ENCODE measurements around the gene SDC4. TPM values are rescaled to one million over a fixed set of nuclear protein-coding genes. Genes with fewer than 3 reads are reported as not detected.

Gene SDC4
- total and polyA plus RNA-seq, 9 of the 15 experiments (the other 6 are each of a cell fraction or from before 2014, with no cell fraction given), result 2.1 to 10.7 (median 6.3) TPM

DNA sequence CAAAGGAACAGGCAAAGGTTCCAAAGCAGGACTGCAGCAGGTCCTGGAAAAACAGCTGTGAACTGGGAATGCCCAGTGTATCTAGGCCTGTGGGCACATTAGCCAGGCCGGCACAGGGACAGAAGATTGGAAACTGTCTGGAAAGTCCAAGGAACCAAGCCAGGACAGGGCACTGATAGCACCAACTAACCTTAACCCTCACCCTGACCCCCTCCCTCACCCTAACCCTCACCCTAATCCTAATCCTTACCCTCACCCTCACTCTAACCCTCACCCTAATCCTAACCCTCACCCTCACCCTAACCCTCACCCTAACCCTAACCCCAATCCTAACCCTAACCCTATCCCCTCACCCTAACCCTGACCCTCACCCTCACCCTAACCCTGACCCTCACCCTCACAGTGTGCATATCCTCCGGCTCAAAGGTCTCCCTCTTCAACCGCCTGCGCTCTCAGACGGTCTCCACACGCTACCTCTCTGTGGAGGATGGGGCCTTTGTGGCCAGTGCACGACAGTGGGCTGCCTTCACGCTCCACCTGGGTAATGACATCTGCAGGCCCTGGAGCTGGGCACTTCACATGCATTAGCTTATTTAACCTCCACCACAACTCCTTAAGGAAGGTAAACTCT lies 35.0 kb downstream of the SDC4 start:
- intact Hi-C loops (cut with micrococcal nuclease) (loop anchor here (10.0 kb wide), 1 partner anchor 232 kb away; the partner anchor contains the start of gene EPPIN), in situ Hi-C loops (cut with MboI) (no loop called here)
- Histone ChIP-seq H3K79me2 (ENCODE audit: control insufficient read depth, insufficient read depth, low read length) (no peaks in the 10 kb centered on the region), H3K9me1 (ENCODE audit: control insufficient read depth, insufficient read depth, low read length) (peaks cover 3% of the 10 kb centered on the region), H3K27me3 (ENCODE audit: control insufficient read depth in 2 of 2, insufficient read depth in 2 of 2, low read length in 2 of 2) (peaks cover 13 to 58% of the 10 kb centered on the region in 2 experiments; a peak in 4 of 5 replicates), H3K4me1 (replicated peaks in 1 of 2; ENCODE audit: control insufficient read depth in 2 of 2, insufficient read depth in 2 of 2, low read length in 2 of 2) (peaks cover 0 to 27% of the 10 kb centered on the region in 2 experiments; a peak in 2 of 5 replicates), H3K36me3 (ENCODE audit: control insufficient read depth, insufficient read depth, low read length) (no peaks in the 10 kb centered on the region), H3K4me3 (no peak overlapping the region), H3K9ac (ENCODE audit: insufficient read depth in 1 of 2, low read depth in 2 of 2, low read length in 2 of 2) (no peak overlapping the region), H4K20me1 (replicated peaks; ENCODE audit: control insufficient read depth, insufficient read depth, low read length) (peaks cover 5% of the 10 kb centered on the region), H3K9me3 (replicated peaks; ENCODE audit: control insufficient read depth, insufficient read depth, low read depth, low read length) (no peaks in the 10 kb centered on the region), H2AFZ (ENCODE audit: low read depth, low read length) (no peak overlapping the region), H3K4me2 (ENCODE audit: insufficient read depth, low read length) (no peak overlapping the region), H3K27ac (ENCODE audit: extremely low read depth, low read depth, low read length) (no peak overlapping the region)
- DNase-seq (ENCODE audit: extremely low read depth in 1 of 4, low spot score in 3 of 4) (no peak), ATAC-seq (no peak), FAIRE-seq (no peak)
- TF ChIP-seq ATF3 (IDR thresholded peaks at IDR 0.05) (no peak), ATF3 (CRISPR knock-in tag; conservative IDR thresholded peaks at IDR 0.05) (no peak), CREBBP (IDR thresholded peaks at IDR 0.05; ENCODE audit: low read depth, low read length) (peak; percentile 66), ELK3 (CRISPR knock-in tag; IDR thresholded peaks at IDR 0.05) (no peak)
- TF ChIP-seq, protein P1, sequence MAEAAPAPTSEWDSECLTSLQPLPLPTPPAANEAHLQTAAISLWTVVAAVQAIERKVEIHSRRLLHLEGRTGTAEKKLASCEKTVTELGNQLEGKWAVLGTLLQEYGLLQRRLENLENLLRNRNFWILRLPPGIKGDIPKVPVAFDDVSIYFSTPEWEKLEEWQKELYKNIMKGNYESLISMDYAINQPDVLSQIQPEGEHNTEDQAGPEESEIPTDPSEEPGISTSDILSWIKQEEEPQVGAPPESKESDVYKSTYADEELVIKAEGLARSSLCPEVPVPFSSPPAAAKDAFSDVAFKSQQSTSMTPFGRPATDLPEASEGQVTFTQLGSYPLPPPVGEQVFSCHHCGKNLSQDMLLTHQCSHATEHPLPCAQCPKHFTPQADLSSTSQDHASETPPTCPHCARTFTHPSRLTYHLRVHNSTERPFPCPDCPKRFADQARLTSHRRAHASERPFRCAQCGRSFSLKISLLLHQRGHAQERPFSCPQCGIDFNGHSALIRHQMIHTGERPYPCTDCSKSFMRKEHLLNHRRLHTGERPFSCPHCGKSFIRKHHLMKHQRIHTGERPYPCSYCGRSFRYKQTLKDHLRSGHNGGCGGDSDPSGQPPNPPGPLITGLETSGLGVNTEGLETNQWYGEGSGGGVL (CRISPR knock-in tag; IDR thresholded peaks at IDR 0.05), result no peak
- TF ChIP-seq, protein P2, sequence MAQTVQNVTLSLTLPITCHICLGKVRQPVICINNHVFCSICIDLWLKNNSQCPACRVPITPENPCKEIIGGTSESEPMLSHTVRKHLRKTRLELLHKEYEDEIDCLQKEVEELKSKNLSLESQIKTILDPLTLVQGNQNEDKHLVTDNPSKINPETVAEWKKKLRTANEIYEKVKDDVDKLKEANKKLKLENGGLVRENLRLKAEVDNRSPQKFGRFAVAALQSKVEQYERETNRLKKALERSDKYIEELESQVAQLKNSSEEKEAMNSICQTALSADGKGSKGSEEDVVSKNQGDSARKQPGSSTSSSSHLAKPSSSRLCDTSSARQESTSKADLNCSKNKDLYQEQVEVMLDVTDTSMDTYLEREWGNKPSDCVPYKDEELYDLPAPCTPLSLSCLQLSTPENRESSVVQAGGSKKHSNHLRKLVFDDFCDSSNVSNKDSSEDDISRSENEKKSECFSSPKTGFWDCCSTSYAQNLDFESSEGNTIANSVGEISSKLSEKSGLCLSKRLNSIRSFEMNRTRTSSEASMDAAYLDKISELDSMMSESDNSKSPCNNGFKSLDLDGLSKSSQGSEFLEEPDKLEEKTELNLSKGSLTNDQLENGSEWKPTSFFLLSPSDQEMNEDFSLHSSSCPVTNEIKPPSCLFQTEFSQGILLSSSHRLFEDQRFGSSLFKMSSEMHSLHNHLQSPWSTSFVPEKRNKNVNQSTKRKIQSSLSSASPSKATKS (CRISPR knock-in tag; IDR thresholded peaks at IDR 0.05), result no peak
- CTCF ChIA-PET (ENCODE audit: low intra/inter-chr PET ratio), result no interaction called here
- BruUV-seq (replicated peaks), result no TSS peak
- POLR2A ChIA-PET, result no interaction called here
- 9% methylated on average over 8 of the region's 8 CpGs for WGBS (ENCODE audit: insufficient coverage, low coverage, missing lambda C conversion rate)

Measured in K562 (cell line).